ENCODE data around the gene NUP50. TPM values are rescaled to one million over a fixed set of nuclear protein-coding genes. Genes with fewer than 3 reads are reported as not detected.
A peak's percentile ranks its signal among the peaks of the same experiment; 100 is the strongest.

Gene NUP50
- total RNA-seq, 1 experiment from 2014 or later: 71.4 TPM

GRCh38 chr22:45194686-45195085, 31.0 kb downstream of the NUP50 start:
- DNase-seq (ENCODE audit: low read depth): no peak

GRCh38 chr22:45195616-45196015, 31.9 kb downstream of the NUP50 start:
- no peak for DNase-seq (ENCODE audit: low read depth)

- no peak for DNase-seq (ENCODE audit: low read depth)
Measured at GRCh38 chr22:45196308-45196707, 32.6 kb downstream of the NUP50 start.

DNA sequence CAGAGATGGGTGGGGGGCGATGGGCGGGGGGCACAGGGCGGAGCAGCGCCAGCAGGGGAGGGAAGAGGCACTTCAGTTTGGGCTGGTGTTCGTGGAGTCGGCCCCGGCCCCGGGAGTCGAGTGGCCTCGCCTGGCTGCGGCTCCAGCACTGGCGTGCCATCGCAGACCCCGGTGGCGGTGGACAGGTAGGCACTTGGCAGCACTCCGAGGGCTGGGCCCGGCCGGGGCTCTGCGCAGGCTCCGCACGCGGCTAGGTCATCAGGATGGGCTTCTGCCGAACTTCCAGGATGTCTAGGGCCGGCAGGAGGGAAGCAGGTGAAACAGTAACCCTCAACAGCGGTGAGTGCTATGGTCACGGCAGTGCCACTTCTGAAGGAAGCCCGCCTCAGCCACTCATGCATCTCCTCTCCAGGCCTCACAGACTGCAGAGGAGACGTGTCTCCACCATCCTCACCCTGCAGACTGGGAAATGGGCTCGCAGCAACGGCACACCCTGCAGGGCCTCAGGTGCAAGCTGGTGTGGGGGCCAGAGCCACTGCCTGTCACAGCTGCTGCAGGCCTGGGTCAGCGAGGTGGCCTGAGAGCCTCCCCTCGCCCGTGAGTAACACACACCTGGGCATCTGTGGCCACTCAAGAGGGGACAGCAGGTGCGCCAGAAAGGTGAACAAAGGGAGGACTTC, 33.3 kb downstream of the NUP50 start:
- DNase-seq (ENCODE audit: low read depth): no peak

GRCh38 chr22:45197606-45198462, 34.1 kb downstream of the NUP50 start:
- no peak for DNase-seq (ENCODE audit: low read depth)

GRCh38 chr22:45198463-45198795, 34.7 kb downstream of the NUP50 start:
- DNase-seq (ENCODE audit: low read depth): no peak

GRCh38 chr22:45199723-45200122, 36.0 kb downstream of the NUP50 start:
- no peak for DNase-seq (ENCODE audit: low read depth)

- DNase-seq (ENCODE audit: low read depth): no peak
Measured at GRCh38 chr22:45200230-45200629, 36.5 kb downstream of the NUP50 start.

DNA sequence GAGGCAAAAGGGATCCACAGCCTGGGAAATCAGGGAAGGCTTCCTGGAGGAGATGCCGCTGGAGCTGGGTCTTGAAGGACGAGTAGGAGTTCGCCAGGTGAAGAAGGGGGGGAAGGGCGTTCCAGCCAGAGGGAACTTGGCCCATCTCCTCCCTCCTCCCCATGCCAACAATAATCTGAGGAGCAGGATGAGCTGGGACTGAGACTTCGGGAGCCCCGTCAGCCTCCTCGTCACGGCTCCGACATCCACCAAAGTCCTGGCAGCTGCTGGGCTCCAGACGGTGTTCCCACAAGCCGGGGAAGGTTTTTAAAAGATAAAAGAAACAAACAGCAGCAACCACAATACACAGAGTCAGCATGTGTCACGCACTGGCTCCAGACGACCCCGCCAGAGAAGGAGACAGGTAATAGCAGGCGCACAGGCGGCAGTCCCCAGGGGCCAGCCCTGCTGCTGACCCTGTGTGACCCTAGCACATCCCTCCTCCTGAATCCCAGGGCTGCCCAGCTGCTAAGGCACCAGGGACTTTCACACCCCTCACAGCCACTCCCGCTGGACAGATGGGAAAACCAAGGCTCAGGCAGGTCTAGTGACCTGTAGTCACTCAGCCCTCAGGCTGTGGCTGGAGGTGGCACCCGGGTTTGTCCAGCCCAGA, 37.3 kb downstream of the NUP50 start:
- DNase-seq (ENCODE audit: low read depth): peak; percentile 87

DNA sequence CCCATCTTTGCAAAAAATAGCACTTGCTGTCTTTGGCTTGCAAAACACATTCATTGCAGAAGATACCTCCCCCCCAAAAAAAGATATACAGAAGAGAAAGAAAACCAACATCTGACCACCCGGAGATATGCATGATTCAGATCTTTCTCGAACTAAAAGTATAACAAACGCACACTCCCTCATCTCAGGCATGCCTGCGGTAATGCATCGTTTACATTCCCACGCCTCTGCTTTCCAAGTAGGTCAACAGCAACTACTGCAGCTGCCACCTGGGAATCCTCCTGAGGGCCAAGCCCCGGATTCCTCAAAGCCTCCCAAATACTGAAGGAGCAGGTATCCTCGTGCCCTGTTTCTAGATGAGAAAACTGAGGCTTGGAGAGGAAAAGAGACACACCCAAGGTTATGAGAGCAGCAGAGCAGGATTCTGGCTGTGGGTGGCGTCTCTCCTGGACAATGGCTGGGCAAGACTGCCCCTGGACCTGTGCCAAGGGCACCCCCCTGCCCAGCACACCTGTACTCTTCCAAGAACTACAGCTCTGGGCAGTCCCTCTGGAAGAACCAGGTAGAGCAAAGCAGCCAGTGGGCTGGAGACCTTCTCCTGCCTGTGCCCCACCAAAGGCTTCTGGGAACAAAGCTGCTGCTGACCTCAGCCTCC, 38.1 kb downstream of the NUP50 start:
- peak; percentile 80 for DNase-seq (ENCODE audit: low read depth)

GRCh38 chr22:45202333-45203149, 38.8 kb downstream of the NUP50 start:
- no peak for DNase-seq (ENCODE audit: low read depth)

DNA sequence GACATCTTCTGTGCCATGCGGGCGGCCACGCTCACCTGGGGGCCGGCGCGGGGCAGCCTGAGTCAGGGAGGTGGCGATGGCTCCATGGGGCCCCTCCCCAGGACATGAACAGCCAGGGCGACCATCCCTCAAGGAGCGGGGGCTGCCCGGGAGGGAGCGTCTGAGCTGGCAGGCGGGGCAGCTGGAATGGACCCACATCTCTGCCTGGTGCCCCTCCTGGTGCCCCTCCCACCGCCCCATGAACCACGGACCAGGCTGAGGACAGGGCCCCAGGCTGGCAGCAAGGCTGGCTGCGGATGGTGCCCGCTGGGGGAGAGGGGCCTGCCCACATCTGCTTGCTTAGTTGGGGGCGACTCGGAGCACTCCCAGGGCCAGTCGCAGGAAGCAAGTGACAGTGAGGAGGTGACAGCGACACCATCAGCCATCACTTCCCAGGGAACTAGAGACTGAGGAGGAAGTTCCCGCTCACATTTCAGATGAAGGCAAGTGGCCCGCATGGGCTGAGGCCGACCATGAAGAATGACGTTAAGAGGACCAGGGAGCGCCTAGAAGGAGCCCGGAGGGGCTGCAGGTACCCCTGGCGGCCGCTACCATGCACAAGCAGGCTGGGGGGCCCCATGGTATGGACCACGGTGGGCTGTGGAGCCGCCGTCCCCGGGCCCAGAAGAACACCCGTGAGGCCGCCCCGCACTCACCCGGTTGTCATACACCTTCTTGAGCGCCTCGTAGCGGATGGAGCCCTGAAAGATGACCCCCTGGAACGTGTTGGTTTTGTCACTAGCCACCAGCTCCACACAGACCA, 39.6 kb downstream of the NUP50 start:
- DNase-seq (ENCODE audit: low read depth): no peak

DNA sequence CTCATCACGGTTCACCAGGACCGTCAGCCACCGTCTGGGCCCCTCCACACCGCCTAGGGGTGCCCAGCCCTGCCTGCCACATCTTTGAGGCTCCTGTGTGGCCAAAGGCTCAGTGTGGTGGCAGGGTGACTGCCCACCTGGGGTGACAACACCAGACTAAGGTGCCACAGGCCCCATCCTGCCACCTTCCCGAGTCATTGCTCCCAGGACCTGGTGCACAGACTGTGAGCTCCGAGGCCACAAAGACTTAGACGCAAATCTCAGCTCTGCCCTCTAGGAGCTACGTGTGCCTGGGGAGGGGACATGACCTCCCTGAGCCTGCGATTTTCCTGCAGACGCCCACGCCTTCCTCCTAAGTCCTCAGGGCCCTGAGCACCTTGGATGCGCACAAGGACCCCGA, 40.5 kb downstream of the NUP50 start:
- DNase-seq (ENCODE audit: low read depth): no peak

DNA sequence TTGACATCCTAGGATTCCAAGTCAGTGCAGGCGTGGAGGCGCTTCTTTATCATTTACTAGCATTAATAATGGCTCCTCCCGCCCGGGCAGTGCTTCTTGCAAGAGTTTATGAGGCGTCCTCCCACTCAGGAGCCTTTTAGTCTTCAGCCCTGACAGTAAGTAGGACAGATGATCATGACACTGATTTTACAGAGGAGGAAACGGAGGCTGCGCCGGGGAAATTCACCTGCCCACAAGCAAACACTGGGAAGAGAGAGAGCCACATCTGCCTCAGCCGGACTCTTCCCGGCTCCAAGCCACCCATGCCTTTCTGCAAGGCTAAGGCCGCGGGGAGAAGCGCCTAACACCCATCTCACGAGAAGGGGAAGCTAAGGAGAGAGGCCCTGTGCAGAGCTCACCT, 41.1 kb downstream of the NUP50 start:
- DNase-seq (ENCODE audit: low read depth): no peak

- no peak for DNase-seq (ENCODE audit: low read depth)
Measured at GRCh38 chr22:45205276-45205925, 41.7 kb downstream of the NUP50 start.

GRCh38 chr22:45206233-45206632, 42.5 kb downstream of the NUP50 start:
- no peak for DNase-seq (ENCODE audit: low read depth)

DNA sequence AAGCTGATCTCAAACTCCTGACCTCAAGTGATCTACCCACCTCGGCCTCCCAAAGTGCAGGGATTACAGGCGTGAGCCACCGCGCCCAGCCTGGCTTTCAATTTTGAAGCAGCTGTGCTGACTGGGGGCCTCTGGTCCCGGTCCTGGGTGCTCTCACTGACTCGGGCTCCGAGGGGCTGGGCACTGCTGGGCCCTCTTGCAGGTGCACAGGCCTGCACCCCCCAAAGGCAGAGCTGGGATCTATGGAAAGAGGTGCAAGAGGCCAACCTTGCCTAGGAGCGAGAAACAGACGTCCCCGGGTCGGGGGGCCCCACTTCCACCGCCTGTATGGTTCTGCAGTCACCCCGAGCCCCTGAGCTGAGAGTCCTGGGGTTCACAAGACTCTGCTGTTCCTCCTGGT, 43.8 kb downstream of the NUP50 start:
- DNase-seq (ENCODE audit: low read depth): no peak

GRCh38 chr22:45207981-45208664, 44.4 kb downstream of the NUP50 start:
- peak; percentile 64 for DNase-seq (ENCODE audit: low read depth)

DNA sequence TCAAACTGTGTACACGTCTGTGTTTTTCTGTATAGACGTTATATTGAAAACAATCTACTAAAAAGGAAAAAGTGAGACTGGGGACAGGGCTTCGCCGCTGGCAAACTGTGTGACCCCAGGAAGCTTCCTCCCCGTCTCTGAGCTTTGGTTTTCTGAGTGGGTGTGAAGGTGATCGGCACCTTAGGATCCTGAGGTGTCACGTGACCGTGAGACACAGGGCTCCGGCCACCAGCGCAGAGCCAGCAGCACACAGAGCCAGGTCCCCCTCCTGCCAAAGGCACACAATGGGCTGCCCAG, 44.9 kb downstream of the NUP50 start:
- no peak for DNase-seq (ENCODE audit: low read depth)

Measured in LHCN-M2 (cell line).